Omental fat pad (tissue), 4 donors: Measurements from ENCODE around the gene AKT1S1. TPM values are rescaled to one million over a fixed set of nuclear protein-coding genes. Genes with fewer than 3 reads are reported as not detected.
"Not testable (repeated sequence)": the region's sequence is repeated elsewhere in the genome, so short reads cannot be mapped to it uniquely, and the experiment has no call there.

Experiments
- ATAC-seq: fragments of 150-250 bp; one replicate; pipeline ENCODE4 v1.9.1; 2016; ENCODE audit warnings: mild to moderate bottlenecking, moderate library complexity; ENCODE audit not compliant: low FRiP score
- DNase-seq: peaks from one replicate; pipeline ENCODE4 v3.0.0-alpha.2; 2019; ENCODE audit warnings: low spot score
- small RNA-seq: library from RNA; depleted of rRNA; stranded (forward); fragments of <200 nt; gene quantifications from one replicate; pipeline ENCODE3, GENCODE V24; 2016
- total RNA-seq, 4 donors: library from RNA; depleted of rRNA; stranded (reverse); fragments of >200 nt; gene quantifications; one replicate each; pipeline ENCODE4 v1.1.0, GENCODE V29; 2016
- TF ChIP-seq, protein P1 (sequence below), 3 donors: fragments of 450-650 bp; IDR thresholded peaks; one replicate each; pipeline ENCODE4 v1.5.1; 2016 to 2017; ENCODE audit warnings: antibody characterized with exemption in 3 of 3, mild to moderate bottlenecking in 3 of 3, moderate library complexity in 2 of 3

Gene AKT1S1
- total RNA-seq, 4 donors from 2014 or later: 12.2 to 18.3 (median 14.7) TPM

GRCh38 chr19:49829200-49829599 is 48.0 kb downstream of the AKT1S1 start:
- DNase-seq: no peak
- ATAC-seq: no peak
- TF ChIP-seq, protein P1, sequence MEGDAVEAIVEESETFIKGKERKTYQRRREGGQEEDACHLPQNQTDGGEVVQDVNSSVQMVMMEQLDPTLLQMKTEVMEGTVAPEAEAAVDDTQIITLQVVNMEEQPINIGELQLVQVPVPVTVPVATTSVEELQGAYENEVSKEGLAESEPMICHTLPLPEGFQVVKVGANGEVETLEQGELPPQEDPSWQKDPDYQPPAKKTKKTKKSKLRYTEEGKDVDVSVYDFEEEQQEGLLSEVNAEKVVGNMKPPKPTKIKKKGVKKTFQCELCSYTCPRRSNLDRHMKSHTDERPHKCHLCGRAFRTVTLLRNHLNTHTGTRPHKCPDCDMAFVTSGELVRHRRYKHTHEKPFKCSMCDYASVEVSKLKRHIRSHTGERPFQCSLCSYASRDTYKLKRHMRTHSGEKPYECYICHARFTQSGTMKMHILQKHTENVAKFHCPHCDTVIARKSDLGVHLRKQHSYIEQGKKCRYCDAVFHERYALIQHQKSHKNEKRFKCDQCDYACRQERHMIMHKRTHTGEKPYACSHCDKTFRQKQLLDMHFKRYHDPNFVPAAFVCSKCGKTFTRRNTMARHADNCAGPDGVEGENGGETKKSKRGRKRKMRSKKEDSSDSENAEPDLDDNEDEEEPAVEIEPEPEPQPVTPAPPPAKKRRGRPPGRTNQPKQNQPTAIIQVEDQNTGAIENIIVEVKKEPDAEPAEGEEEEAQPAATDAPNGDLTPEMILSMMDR (IDR thresholded peaks at IDR 0.05): no peak

DNA sequence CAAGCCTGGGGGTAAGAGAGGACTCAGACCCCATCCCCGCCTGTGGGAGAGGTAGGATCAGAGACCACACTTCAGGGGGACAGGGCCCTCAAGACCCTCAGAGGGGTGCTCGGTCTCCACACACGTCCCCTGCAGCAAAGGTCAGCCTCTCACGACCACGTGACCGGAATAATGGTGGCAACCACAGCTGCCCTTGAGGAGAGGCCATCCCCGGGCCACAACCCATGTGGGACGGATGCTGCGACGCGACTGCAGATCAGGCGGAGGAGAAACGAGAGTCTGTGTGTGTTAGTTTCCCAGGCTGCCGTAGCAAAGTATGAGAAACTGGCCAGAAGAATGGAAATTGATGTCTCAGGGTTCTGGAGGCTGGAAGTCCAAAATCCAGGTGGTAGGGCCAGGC is 50.1 kb downstream of the AKT1S1 start:
- DNase-seq (no peak), ATAC-seq (no peak)
- TF ChIP-seq, protein P1 (IDR thresholded peaks at IDR 0.05): no peak

DNA sequence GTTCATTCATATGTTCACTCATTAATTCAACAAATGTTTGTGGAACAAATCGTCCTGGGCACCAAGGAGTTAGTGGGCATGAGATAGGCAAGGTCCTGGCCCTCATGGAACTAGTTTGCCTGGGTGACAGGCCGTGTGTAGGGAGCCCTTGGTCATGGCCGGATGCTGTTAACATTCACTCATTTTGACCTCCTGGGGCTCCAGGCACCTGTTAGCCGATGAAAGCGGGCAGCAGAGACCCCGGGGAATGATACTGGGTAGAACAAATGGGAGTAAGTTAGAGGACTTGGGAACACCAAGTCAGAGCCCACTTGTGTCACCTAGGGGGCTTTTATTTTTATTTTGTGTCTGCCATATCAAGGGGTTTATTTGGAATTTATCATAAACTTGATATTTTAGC is 52.5 kb downstream of the AKT1S1 start:
- TF ChIP-seq, protein P1 (IDR thresholded peaks at IDR 0.05): no peak
- no peak for DNase-seq
- ATAC-seq: no peak

DNA sequence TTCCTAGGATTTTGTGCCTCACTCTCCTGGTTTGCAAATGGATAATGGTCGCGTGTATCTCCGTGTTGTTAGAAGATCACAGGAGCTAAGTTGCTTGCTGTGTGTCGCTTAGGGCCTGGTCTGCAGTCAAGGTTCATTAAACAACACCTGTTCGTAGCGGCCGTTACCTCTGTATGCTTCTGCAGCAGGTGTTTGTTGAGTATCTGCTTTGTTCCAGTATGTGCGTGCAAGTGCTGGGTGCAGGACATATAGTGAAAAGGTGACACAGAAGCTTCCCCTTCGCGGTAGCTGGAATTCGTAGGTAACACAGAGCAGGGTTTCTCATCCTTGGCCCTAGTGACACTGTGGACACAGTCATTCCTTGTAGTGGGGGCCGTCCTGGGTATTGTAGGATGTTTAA is 53.7 kb downstream of the AKT1S1 start:
- no peak for DNase-seq
- ATAC-seq: no peak
- TF ChIP-seq, protein P1 (IDR thresholded peaks at IDR 0.05): no peak

GRCh38 chr19:49820125-49820524 is 57.0 kb downstream of the AKT1S1 start:
- no peak for DNase-seq
- TF ChIP-seq, protein P1 (IDR thresholded peaks at IDR 0.05): no peak
- ATAC-seq: no peak

GRCh38 chr19:49819452-49820115 is 57.6 kb downstream of the AKT1S1 start:
- DNase-seq, ATAC-seq: not testable (repeated sequence)

Small RNAs within 50 kb of the gene (small RNA-seq; reads per million reads assigned to genes)
- gene MIR4749: not detected

Other genes starting within 250 kb of the AKT1S1 start
- 10 to 100 TPM; 72.2 to 91.0 (median 76.8) TPM for gene RRAS, start 237.2 kb downstream of the AKT1S1 start, total RNA-seq
- 10 to 100 TPM in 2 of 4 donors, 1 to 10 TPM in 2; 8.8 to 13.6 (median 11.5) TPM for gene SCAF1, start 235.1 kb downstream of the AKT1S1 start, total RNA-seq
- gene IRF3, start 211.5 kb downstream of the AKT1S1 start, total RNA-seq: 10 to 100 TPM; 32.4 to 62.7 (median 36.4) TPM
- gene BCL2L12, start 211.4 kb downstream of the AKT1S1 start, total RNA-seq: 1 to 10 TPM; 3.6 to 9.2 (median 5.9) TPM
- 100 to 1,000 TPM; 150 to 250 (median 170) TPM for gene PRMT1, start 200.1 kb downstream of the AKT1S1 start, total RNA-seq
- 1 to 10 TPM; 1.2 to 3.4 (median 2.3) TPM for gene ADM5, start 187.8 kb downstream of the AKT1S1 start, total RNA-seq
- 1 to 10 TPM; 1.8 to 5.9 (median 4.8) TPM for gene CPT1C, start 186.2 kb downstream of the AKT1S1 start, total RNA-seq
- gene TSKS, start 114.0 kb downstream of the AKT1S1 start, total RNA-seq: 10 to 100 TPM in 1 of 4 donors, under 1 TPM in 3; 0.36 to 14.2 (median 0.44) TPM
- gene AP2A1, start 110.4 kb downstream of the AKT1S1 start, total RNA-seq: 10 to 100 TPM; 63.9 to 88.0 (median 72.4) TPM
- gene FUZ, start 64.1 kb downstream of the AKT1S1 start, total RNA-seq: 10 to 100 TPM; 10.2 to 20.3 (median 17.0) TPM
- 10 to 100 TPM; 14.4 to 32.2 (median 19.6) TPM for gene MED25, start 59.1 kb downstream of the AKT1S1 start, total RNA-seq
- 10 to 100 TPM; 37.3 to 64.8 (median 58.1) TPM for gene PTOV1, start 26.2 kb downstream of the AKT1S1 start, total RNA-seq
- 10 to 100 TPM; 33.9 to 69.7 (median 50.2) TPM for gene PNKP, start 9.8 kb downstream of the AKT1S1 start, total RNA-seq
- gene TBC1D17, start 347 bp upstream of the AKT1S1 start, total RNA-seq: 10 to 100 TPM; 15.6 to 24.9 (median 22.3) TPM
- 1 to 10 TPM in 2 of 4 donors, under 1 TPM in 1, not detected in 1; 0.56 to 5.5 (median 1.5) TPM for gene IL4I1, start 19.5 kb upstream of the AKT1S1 start, total RNA-seq
- 10 to 100 TPM; 10.2 to 17.7 (median 15.7) TPM for gene ATF5, start 51.9 kb upstream of the AKT1S1 start, total RNA-seq
- 10 to 100 TPM; 24.9 to 45.5 (median 30.6) TPM for gene NUP62, start 52.1 kb upstream of the AKT1S1 start, total RNA-seq
- gene SIGLEC11, start 83.8 kb upstream of the AKT1S1 start, total RNA-seq: 1 to 10 TPM; 1.7 to 9.0 (median 5.1) TPM
- gene VRK3, start 148.0 kb upstream of the AKT1S1 start, total RNA-seq: 10 to 100 TPM; 14.4 to 43.0 (median 27.6) TPM
- 10 to 100 TPM in 2 of 4 donors, 1 to 10 TPM in 2; 7.3 to 13.6 (median 10.6) TPM for gene ZNF473, start 148.7 kb upstream of the AKT1S1 start, total RNA-seq